Astrocyte (in vitro differentiated cells and primary cell): ENCODE measurements around the gene TRAM2. TPM values are rescaled to one million over a fixed set of nuclear protein-coding genes. Genes with fewer than 3 reads are reported as not detected.

Experiments used
- DNase-seq: peaks from one replicate; pipeline ENCODE4 v3.0.0-alpha.2; 2010; ENCODE audit warnings: low read depth
- FAIRE-seq: peaks from 2 replicates; lab custom pipeline; 2011; peaks lifted over from hg19 to GRCh38; lab: Jason Lieb, UNC
- H2AFZ ChIP-seq: 2 replicates; pipeline ENCODE4 v1.6.0; 2012; ENCODE audit warnings: low read depth, low read length, inconsistent platforms
- H3K27ac ChIP-seq: 2 replicates; pipeline ENCODE4 v1.5.1; 2011; ENCODE audit warnings: low read depth, low read length, inconsistent platforms
- H3K27me3 ChIP-seq: 2 replicates; pipeline ENCODE4 v1.6.0; 2011; ENCODE audit warnings: low read length, inconsistent platforms; ENCODE audit not compliant: insufficient read depth
- H3K36me3 ChIP-seq: 2 replicates; pipeline ENCODE4 v1.5.1; 2011; ENCODE audit warnings: low read length, inconsistent platforms; ENCODE audit not compliant: insufficient read depth
- H3K4me1 ChIP-seq: 2 replicates; pipeline ENCODE4 v1.5.1; 2011; ENCODE audit warnings: low read length, inconsistent platforms; ENCODE audit not compliant: insufficient read depth
- H3K4me2 ChIP-seq: 2 replicates; pipeline ENCODE4 v1.6.0; 2012; ENCODE audit warnings: low read length, inconsistent platforms
- H3K4me3 ChIP-seq: 2 replicates; pipeline ENCODE4 v1.5.1; 2011; ENCODE audit warnings: low read depth, mild to moderate bottlenecking, low read length, inconsistent platforms; ENCODE audit not compliant: insufficient read depth
- H3K79me2 ChIP-seq: 2 replicates; pipeline ENCODE4 v1.6.0; 2012; ENCODE audit warnings: mild to moderate bottlenecking, low read length, inconsistent platforms; ENCODE audit not compliant: insufficient read depth
- H3K9ac ChIP-seq: 2 replicates; pipeline ENCODE4 v1.6.0; 2012; ENCODE audit warnings: mild to moderate bottlenecking, low read length, inconsistent platforms
- H3K9me3 ChIP-seq: 2 replicates; pipeline ENCODE4 v1.5.1; 2012; ENCODE audit warnings: low read depth, mild to moderate bottlenecking, low read length, inconsistent platforms; ENCODE audit not compliant: insufficient read depth
- H4K20me1 ChIP-seq: 2 replicates; pipeline ENCODE4 v1.6.0; 2012; ENCODE audit warnings: low read length, inconsistent platforms; ENCODE audit not compliant: insufficient read depth
- H3K27ac Mint-ChIP-seq: one replicate; pipeline ENCODE4 v1.8.0; 2021; ENCODE audit warnings: mild to moderate bottlenecking, mixed read lengths; ENCODE audit not compliant: unreplicated experiment
- H3K27me3 Mint-ChIP-seq: one replicate; pipeline ENCODE4 v1.8.0; 2021; ENCODE audit warnings: low read depth, mixed read lengths; ENCODE audit not compliant: unreplicated experiment
- H3K36me3 Mint-ChIP-seq: one replicate; pipeline ENCODE4 v1.8.0; 2021; ENCODE audit warnings: low read depth, mixed read lengths; ENCODE audit not compliant: unreplicated experiment
- H3K4me1 Mint-ChIP-seq: one replicate; pipeline ENCODE4 v1.8.0; 2021; ENCODE audit warnings: low read depth, mixed read lengths; ENCODE audit not compliant: unreplicated experiment
- H3K4me3 Mint-ChIP-seq: one replicate; pipeline ENCODE4 v1.8.0; 2021; ENCODE audit warnings: mild to moderate bottlenecking, moderate library complexity, mixed read lengths; ENCODE audit not compliant: unreplicated experiment
- H3K9me3 Mint-ChIP-seq: one replicate; pipeline ENCODE4 v1.8.0; 2021; ENCODE audit warnings: mild to moderate bottlenecking, mixed read lengths; ENCODE audit not compliant: unreplicated experiment
- EZH2 ChIP-seq: IDR thresholded peaks from 2 replicates; pipeline ENCODE4 v1.6.1; 2012; ENCODE audit warnings: mild to moderate bottlenecking, low read length, inconsistent platforms; ENCODE audit not compliant: insufficient read depth
- total RNA-seq: library from RNA; stranded (reverse); gene quantifications from 2 replicates; pipeline ENCODE4 v1.2.1, GENCODE V29; 2021
- TF ChIP-seq, protein P1 (sequence below): IDR thresholded peaks from 2 replicates; pipeline ENCODE4 v1.5.1; 2011; ENCODE audit warnings: low read depth, mild to moderate bottlenecking, inconsistent platforms, low read length, moderate library complexity; ENCODE audit not compliant: insufficient read depth

TRAM2 gene
- total RNA-seq, 1 donor from 2014 or later: 93.4 TPM

DNA sequence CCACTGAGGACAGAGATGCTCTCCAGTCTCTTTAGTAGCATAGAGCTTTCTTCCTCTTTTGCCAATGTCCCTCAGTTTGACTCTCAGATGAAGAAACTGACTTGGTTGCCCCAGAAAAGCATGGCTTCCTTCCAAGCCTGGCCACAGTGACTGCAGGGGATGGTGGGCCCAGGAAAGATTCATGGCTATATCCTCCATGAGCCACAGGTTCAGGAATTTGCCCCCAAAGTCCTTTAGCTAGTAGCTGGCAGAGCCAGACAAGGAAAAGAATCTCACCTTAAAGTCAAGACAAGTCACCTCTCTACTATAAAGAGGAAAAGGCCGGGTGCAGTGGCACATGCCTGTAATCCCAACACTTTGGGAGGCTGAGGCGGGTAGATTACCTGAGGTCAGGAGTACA, 43.4 kb downstream of the TRAM2 start:
- Histone ChIP-seq H3K9me3 (no peaks in the 10 kb centered on the region), H4K20me1 (no peaks in the 10 kb centered on the region), H3K4me2 (peak overlapping the region; percentile 13), H3K27me3 (no peaks in the 10 kb centered on the region), H2AFZ (no peak overlapping the region), H3K36me3 (peaks cover 31% of the 10 kb centered on the region), H3K4me3 (no peak overlapping the region), H3K27ac (no peak overlapping the region), H3K9ac (no peak overlapping the region), H3K4me1 (peaks cover 38% of the 10 kb centered on the region), H3K79me2 (peaks cover 85% of the 10 kb centered on the region)
- H3K9me3 Mint-ChIP-seq: peaks cover 2% of the 10 kb centered on the region
- H3K4me3 Mint-ChIP-seq: no peak overlapping the region
- TF ChIP-seq, protein P1, sequence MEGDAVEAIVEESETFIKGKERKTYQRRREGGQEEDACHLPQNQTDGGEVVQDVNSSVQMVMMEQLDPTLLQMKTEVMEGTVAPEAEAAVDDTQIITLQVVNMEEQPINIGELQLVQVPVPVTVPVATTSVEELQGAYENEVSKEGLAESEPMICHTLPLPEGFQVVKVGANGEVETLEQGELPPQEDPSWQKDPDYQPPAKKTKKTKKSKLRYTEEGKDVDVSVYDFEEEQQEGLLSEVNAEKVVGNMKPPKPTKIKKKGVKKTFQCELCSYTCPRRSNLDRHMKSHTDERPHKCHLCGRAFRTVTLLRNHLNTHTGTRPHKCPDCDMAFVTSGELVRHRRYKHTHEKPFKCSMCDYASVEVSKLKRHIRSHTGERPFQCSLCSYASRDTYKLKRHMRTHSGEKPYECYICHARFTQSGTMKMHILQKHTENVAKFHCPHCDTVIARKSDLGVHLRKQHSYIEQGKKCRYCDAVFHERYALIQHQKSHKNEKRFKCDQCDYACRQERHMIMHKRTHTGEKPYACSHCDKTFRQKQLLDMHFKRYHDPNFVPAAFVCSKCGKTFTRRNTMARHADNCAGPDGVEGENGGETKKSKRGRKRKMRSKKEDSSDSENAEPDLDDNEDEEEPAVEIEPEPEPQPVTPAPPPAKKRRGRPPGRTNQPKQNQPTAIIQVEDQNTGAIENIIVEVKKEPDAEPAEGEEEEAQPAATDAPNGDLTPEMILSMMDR: no peak
- TF ChIP-seq EZH2: no peak
- peaks cover 22% of the 10 kb centered on the region for H3K36me3 Mint-ChIP-seq
- no peaks in the 10 kb centered on the region for H3K27me3 Mint-ChIP-seq
- DNase-seq (no peak), FAIRE-seq (no peak)
- peaks cover 46% of the 10 kb centered on the region for H3K4me1 Mint-ChIP-seq
- H3K27ac Mint-ChIP-seq: peak overlapping the region; percentile 34

DNA sequence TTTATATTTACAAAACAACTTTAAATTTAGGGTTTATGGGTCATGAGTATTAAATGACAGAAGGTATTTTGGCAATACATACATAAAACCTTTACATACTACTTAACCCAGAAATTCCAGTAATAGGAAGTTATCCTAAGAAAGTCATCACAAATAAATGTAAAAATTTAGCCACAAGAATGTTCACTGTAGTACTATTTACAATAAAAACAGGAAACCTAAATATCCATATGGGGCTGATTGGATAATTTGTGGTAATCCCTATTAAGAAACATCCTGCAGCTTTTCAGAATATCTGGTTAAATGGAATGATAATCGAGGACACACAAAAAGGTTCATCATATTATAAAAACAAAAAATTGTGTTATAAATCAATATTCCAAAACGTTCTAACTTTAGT, 44.4 kb downstream of the TRAM2 start:
- Histone ChIP-seq H3K27ac (no peak overlapping the region), H3K27me3 (no peaks in the 10 kb centered on the region), H3K4me3 (no peak overlapping the region), H3K36me3 (peaks cover 31% of the 10 kb centered on the region), H4K20me1 (no peaks in the 10 kb centered on the region), H3K4me2 (no peak overlapping the region), H3K4me1 (peaks cover 28% of the 10 kb centered on the region), H3K9me3 (no peaks in the 10 kb centered on the region), H3K79me2 (peaks cover 85% of the 10 kb centered on the region), H3K9ac (no peak overlapping the region), H2AFZ (no peak overlapping the region)
- no peak for TF ChIP-seq EZH2
- TF ChIP-seq, protein P1: no peak
- no peak overlapping the region for H3K4me3 Mint-ChIP-seq
- H3K27ac Mint-ChIP-seq: no peak overlapping the region
- H3K36me3 Mint-ChIP-seq: peaks cover 22% of the 10 kb centered on the region
- peaks cover 2% of the 10 kb centered on the region for H3K9me3 Mint-ChIP-seq
- no peak for DNase-seq
- H3K27me3 Mint-ChIP-seq: no peaks in the 10 kb centered on the region
- no peak for FAIRE-seq
- H3K4me1 Mint-ChIP-seq: peaks cover 41% of the 10 kb centered on the region

DNA sequence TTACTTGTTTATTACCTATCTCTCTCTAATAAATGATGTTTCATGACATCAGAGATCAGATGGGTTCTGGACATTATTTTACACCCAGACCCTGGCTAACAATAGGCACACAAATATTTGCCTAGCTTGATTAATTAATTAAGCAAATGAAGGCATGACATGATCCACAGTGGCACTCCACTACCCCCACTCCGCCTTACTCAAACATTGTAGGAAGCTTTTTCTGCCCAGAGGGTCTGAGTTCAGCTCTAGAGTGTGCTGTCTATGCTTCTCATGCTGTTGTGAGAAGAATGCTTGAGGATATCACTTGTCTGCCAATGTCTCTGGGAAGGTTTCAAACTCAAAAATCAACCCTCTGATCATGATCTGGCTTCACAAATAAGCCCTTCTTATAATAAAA, 45.0 kb downstream of the TRAM2 start:
- Histone ChIP-seq H3K4me1 (peaks cover 22% of the 10 kb centered on the region), H4K20me1 (no peaks in the 10 kb centered on the region), H3K79me2 (peaks cover 80% of the 10 kb centered on the region), H3K27me3 (no peaks in the 10 kb centered on the region), H2AFZ (no peak overlapping the region), H3K36me3 (peaks cover 31% of the 10 kb centered on the region), H3K4me3 (no peak overlapping the region), H3K27ac (no peak overlapping the region), H3K9ac (no peak overlapping the region), H3K9me3 (no peaks in the 10 kb centered on the region), H3K4me2 (no peak overlapping the region)
- peak overlapping the region; percentile 7 for H3K27ac Mint-ChIP-seq
- peaks cover 2% of the 10 kb centered on the region for H3K9me3 Mint-ChIP-seq
- no peak overlapping the region for H3K4me3 Mint-ChIP-seq
- H3K4me1 Mint-ChIP-seq: peaks cover 37% of the 10 kb centered on the region
- FAIRE-seq (no peak), DNase-seq (no peak)
- H3K36me3 Mint-ChIP-seq: peaks cover 22% of the 10 kb centered on the region
- TF ChIP-seq, protein P1: no peak
- no peak for TF ChIP-seq EZH2
- H3K27me3 Mint-ChIP-seq: no peaks in the 10 kb centered on the region
